Measurements from ENCODE around the gene PLEKHM2. TPM values are rescaled to one million over a fixed set of nuclear protein-coding genes. Genes with fewer than 3 reads are reported as not detected.

The PLEKHM2 gene
- total RNA-seq, 1 donor from 2014 or later = 42.8 TPM

GRCh38 chr1:15706751-15707150 is 22.6 kb downstream of the PLEKHM2 start:
- no peak for TF ChIP-seq CTCF (conservative IDR thresholded peaks at IDR 0.05; ENCODE audit: low read depth, low read length)
- no peak for DNase-seq (ENCODE audit: low read depth)
- no peak overlapping the region for H3K4me3 ChIP-seq (ENCODE audit: low read depth, low read length)

GRCh38 chr1:15707239-15707925 is 23.3 kb downstream of the PLEKHM2 start:
- DNase-seq (ENCODE audit: low read depth) = no peak
- TF ChIP-seq CTCF (conservative IDR thresholded peaks at IDR 0.05; ENCODE audit: low read depth, low read length) = no peak
- no peak overlapping the region for H3K4me3 ChIP-seq (ENCODE audit: low read depth, low read length)

- TF ChIP-seq CTCF (conservative IDR thresholded peaks at IDR 0.05; ENCODE audit: low read depth, low read length) = no peak
- no peak overlapping the region for H3K4me3 ChIP-seq (ENCODE audit: low read depth, low read length)
- DNase-seq (ENCODE audit: low read depth) = no peak
These were observed 24.5 kb downstream of the PLEKHM2 start for GRCh38 chr1:15708486-15709137.

- no peak overlapping the region for H3K4me3 ChIP-seq (ENCODE audit: low read depth, low read length)
- TF ChIP-seq CTCF (conservative IDR thresholded peaks at IDR 0.05; ENCODE audit: low read depth, low read length) = no peak
- no peak for DNase-seq (ENCODE audit: low read depth)
These were observed 25.1 kb downstream of the PLEKHM2 start for GRCh38 chr1:15709226-15709625.

- H3K4me3 ChIP-seq (ENCODE audit: low read depth, low read length) = no peak overlapping the region
- no peak for TF ChIP-seq CTCF (conservative IDR thresholded peaks at IDR 0.05; ENCODE audit: low read depth, low read length)
- no peak for DNase-seq (ENCODE audit: low read depth)
These were observed 28.0 kb downstream of the PLEKHM2 start for GRCh38 chr1:15712168-15712567.

GRCh38 chr1:15714406-15715136 is 30.5 kb downstream of the PLEKHM2 start:
- no peak overlapping the region for H3K4me3 ChIP-seq (ENCODE audit: low read depth, low read length)
- no peak for TF ChIP-seq CTCF (conservative IDR thresholded peaks at IDR 0.05; ENCODE audit: low read depth, low read length)
- DNase-seq (ENCODE audit: low read depth) = no peak

Data from epithelial cell of proximal tubule (primary cell).